K562 (cell line): ENCODE results near the gene STK32C. TPM values are rescaled to one million over a fixed set of nuclear protein-coding genes. Genes with fewer than 3 reads are reported as not detected.

Experiments
- ATAC-seq: fragments of 200-7000 bp; cut with Tn5 transposase; 3 replicates; pipeline ENCODE4 v1.9.1; 2020; ENCODE audit warnings: moderate library complexity
- BruUV-seq: library from RNA; stranded (reverse); fragments of 400-500 nt; replicated peaks from 2 replicates; lab custom pipeline; 2021; lab: Mats Ljungman, UMichigan
- CTCF ChIA-PET: fragments of 300-600 bp; formaldehyde crosslinking; extraction: SDS; loops from one replicate; lab custom pipeline; 2021; ENCODE audit warnings: low intra/inter-chr PET ratio; lab: Yijun Ruan, JAX
- POLR2A ChIA-PET: fragments of 300-600, 350-650 bp; sonication (Branson Sonifier 250); formaldehyde crosslinking; extraction: SDS; loops from one replicate; lab custom pipeline; 2021; ENCODE audit warnings: antibody characterized with exemption, inconsistent platforms; lab: Yijun Ruan, JAX
- DNase-seq, 4 experiments: peaks; one replicate each; pipeline versions ENCODE4 v3.0.0 to v3.0.0-alpha.2; 2011 to 2018; ENCODE audit warnings: low spot score in 3 of 4, mixed read lengths in 3 of 4; ENCODE audit errors: extremely low read depth in 1 of 4
- FAIRE-seq: peaks from 2 replicates; lab custom pipeline; 2011; peaks lifted over from hg19 to GRCh38; lab: Jason Lieb, UNC
- H2AFZ ChIP-seq: 2 replicates; pipeline ENCODE4 v1.6.0; 2011; ENCODE audit warnings: low read depth, low read length, control low read depth, inconsistent platforms
- H3K27ac ChIP-seq: fragments of 200-600 bp; 3 replicates; pipeline ENCODE4 v1.8.0; 2011; ENCODE audit warnings: low read depth, mild to moderate bottlenecking, control low read depth, inconsistent platforms, low read length, moderate library complexity, mixed read lengths; ENCODE audit errors: extremely low read depth
- H3K27me3 ChIP-seq, 2 experiments: fragments of 300-600 bp in 1 of 2; 2 replicates in 1 of 2; 3 replicates in 1 of 2; pipeline versions ENCODE4 v1.6.0 to v1.8.0; 2011; ENCODE audit warnings: inconsistent platforms in 2 of 2, low read length in 2 of 2, mild to moderate bottlenecking in 1 of 2, mixed read lengths in 1 of 2, moderate library complexity in 1 of 2; ENCODE audit not compliant: control insufficient read depth in 2 of 2, insufficient read depth in 2 of 2
- H3K36me3 ChIP-seq: fragments of 300-600 bp; 3 replicates; pipeline ENCODE4 v1.8.0; 2011; ENCODE audit warnings: mild to moderate bottlenecking, low read length, inconsistent platforms; ENCODE audit not compliant: control insufficient read depth, insufficient read depth
- H3K4me1 ChIP-seq, 2 experiments: fragments of 200-600 bp in 1 of 2; replicated peaks in 1 of 2; 2 replicates in 1 of 2; 3 replicates in 1 of 2; pipeline versions ENCODE4 v1.5.1 to v1.8.0; 2011; ENCODE audit warnings: inconsistent platforms in 2 of 2, low read length in 2 of 2, mild to moderate bottlenecking in 1 of 2, mixed read lengths in 1 of 2, moderate library complexity in 1 of 2; ENCODE audit not compliant: control insufficient read depth in 2 of 2, insufficient read depth in 2 of 2
- H3K4me2 ChIP-seq: 2 replicates; pipeline ENCODE4 v1.6.1; 2011; ENCODE audit warnings: low read length, control low read depth, inconsistent platforms, mixed read lengths; ENCODE audit not compliant: insufficient read depth
- H3K4me3 ChIP-seq: fragments of 200-600 bp; sonication (generic), shearing (Covaris generic); 2 replicates; pipeline ENCODE4 v1.5.1; 2016; ENCODE audit warnings: control low read depth, inconsistent platforms
- H3K79me2 ChIP-seq: fragments of 200-600 bp; 3 replicates; pipeline ENCODE4 v1.8.0; 2011; ENCODE audit warnings: low read length, inconsistent platforms; ENCODE audit not compliant: control insufficient read depth, insufficient read depth
- H3K9ac ChIP-seq, 2 experiments: 2 replicates each; pipeline versions ENCODE4 v1.6.0 to v1.6.1; 2011; ENCODE audit warnings: low read depth in 2 of 2, low read length in 2 of 2, control low read depth in 1 of 2, inconsistent platforms in 1 of 2, mild to moderate bottlenecking in 1 of 2, mixed read lengths in 1 of 2; ENCODE audit not compliant: insufficient read depth in 1 of 2
- H3K9me1 ChIP-seq: one replicate; pipeline ENCODE4 v1.6.0; 2011; ENCODE audit warnings: inconsistent platforms, mild to moderate bottlenecking, low read length, moderate library complexity; ENCODE audit not compliant: control insufficient read depth, insufficient read depth
- H3K9me3 ChIP-seq: replicated peaks from 2 replicates; pipeline ENCODE4 v1.5.1; 2011; ENCODE audit warnings: low read depth, low read length, inconsistent platforms; ENCODE audit not compliant: control insufficient read depth, insufficient read depth
- H4K20me1 ChIP-seq: replicated peaks from 2 replicates; pipeline ENCODE4 v1.6.1; 2011; ENCODE audit warnings: low read length, inconsistent platforms, mixed read lengths; ENCODE audit not compliant: control insufficient read depth, insufficient read depth
- ARID2 ChIP-seq: fragments of 450-650 bp; IDR thresholded peaks from 2 replicates; pipeline ENCODE4 v1.6.1; 2017; ENCODE audit warnings: antibody characterized with exemption, mild to moderate bottlenecking
- CBFB ChIP-seq: sonication (generic); formaldehyde crosslinking; IDR thresholded peaks from 2 replicates; pipeline ENCODE4 v1.4.0; 2020; ENCODE audit warnings: mild to moderate bottlenecking, missing genetic modification reagents
- CTCFL ChIP-seq: IDR thresholded peaks from 2 replicates; pipeline ENCODE4 v1.6.1; 2011; ENCODE audit warnings: borderline replicate concordance, low read depth, mild to moderate bottlenecking, moderate library complexity, low read length; ENCODE audit not compliant: insufficient read depth, poor library complexity, severe bottlenecking
- ELF4 ChIP-seq: fragments of 450-650 bp; formaldehyde crosslinking; IDR thresholded peaks from 2 replicates; pipeline ENCODE4 v1.4.0; 2022; ENCODE audit warnings: missing genetic modification characterization
- GABPB1 ChIP-seq: sonication (generic); formaldehyde crosslinking; IDR thresholded peaks from 2 replicates; pipeline ENCODE4 v1.8.0; 2022; ENCODE audit warnings: mild to moderate bottlenecking, missing genetic modification reagents
- HMGN3 ChIP-seq: IDR thresholded peaks from 2 replicates; pipeline ENCODE4 v1.6.1; 2011; ENCODE audit warnings: borderline replicate concordance, low read depth, mild to moderate bottlenecking, mixed read lengths, low read length; ENCODE audit not compliant: insufficient read length; ENCODE audit errors: extremely low read depth
- LEF1 ChIP-seq: fragments of 450-650 bp; IDR thresholded peaks from 2 replicates; pipeline ENCODE4 v1.6.1; 2016; ENCODE audit warnings: mild to moderate bottlenecking
- PCBP1 ChIP-seq: fragments of 200-400 bp; formaldehyde crosslinking; IDR thresholded peaks from 2 replicates; pipeline ENCODE4 v1.6.1; 2018; ENCODE audit warnings: mild to moderate bottlenecking, low read depth, low read length; ENCODE audit not compliant: poor library complexity, severe bottlenecking
- RAD21 ChIP-seq, 2 experiments: fragments of 250-450 bp in 1 of 2; fragments of 450-650 bp in 1 of 2; sonication (Bioruptor Pico) in 1 of 2; formaldehyde crosslinking in 1 of 2; IDR thresholded peaks in 1 of 2; conservative IDR thresholded peaks in 1 of 2; 2 replicates each; pipeline versions ENCODE4 v1.4.0 to v1.8.0; 2020 to 2022; ENCODE audit warnings: mild to moderate bottlenecking in 2 of 2, moderate library complexity in 1 of 2
- RBBP5 ChIP-seq: fragments of 200-600 bp; sonication (generic); IDR thresholded peaks from 2 replicates; pipeline ENCODE4 v1.6.1; 2012; ENCODE audit warnings: borderline replicate concordance, mild to moderate bottlenecking, low read length, control low read depth, inconsistent platforms; ENCODE audit not compliant: insufficient read depth, poor library complexity, severe bottlenecking
- SMC3 ChIP-seq: conservative IDR thresholded peaks from 2 replicates; pipeline ENCODE4 v1.6.1; 2011; ENCODE audit warnings: low read depth, low read length, improper control_type of control experiment; ENCODE audit not compliant: insufficient read depth
- SRF ChIP-seq, 2 experiments: fragments of 250-450, 450-650 bp in 1 of 2; sonication (Bioruptor Pico) in 1 of 2; sonication (generic) in 1 of 2; formaldehyde crosslinking; IDR thresholded peaks; 2 replicates each; pipeline versions ENCODE4 v1.5.0 to v1.5.1; 2020 to 2022; ENCODE audit warnings: mild to moderate bottlenecking in 1 of 2, missing genetic modification reagents in 1 of 2
- ZBTB8A ChIP-seq: fragments of 450-650 bp; IDR thresholded peaks from 2 replicates; pipeline ENCODE4 v1.6.1; 2018; ENCODE audit warnings: mild to moderate bottlenecking, moderate library complexity; ENCODE audit not compliant: partially characterized antibody
- WGBS: fragments of 100-300 bp; shearing (Covaris generic); methylation state at CpG from one replicate; pipeline ENCODE4 v1.1.6; 2016; ENCODE audit warnings: low coverage, mixed read lengths; ENCODE audit not compliant: insufficient coverage; ENCODE audit errors: missing lambda C conversion rate; 5-methylcytosine and 5-hydroxymethylcytosine counted together
- in situ Hi-C: fragments of 300-500 bp; cut with MboI; formaldehyde crosslinking; loops from 4 replicates; pipeline ENCODE4 v1.15.0; 2018; ENCODE audit warnings: inconsistent platforms, mixed read lengths
- intact Hi-C: fragments of 100-400 bp; cut with micrococcal nuclease; formaldehyde crosslinking; loops from 2 replicates; pipeline ENCODE4 v1.14.2; 2022
- polyA plus RNA-seq, 8 experiments: library from polyadenylated mRNA; depleted of rRNA in 4 of 8; stranded (reverse) in 5 of 8; unstranded in 3 of 8; fragments of >200 nt; fragmentation: Nextera tagmentation in 2 of 8; fragmentation: Illumina TruSeq in 1 of 8; extraction: Ambion mirVana in 2 of 8; extraction: Trizol in 1 of 8; gene quantifications; 2 replicates each; pipeline versions ENCODE4 v1.2.1 to v1.2.3, GENCODE V29; 2011 to 2014; ENCODE audit warnings: inconsistent platforms in 1 of 8, missing spikeins in 1 of 8
- total RNA-seq, 7 experiments: library from RNA; depleted of rRNA in 6 of 7; stranded (reverse); fragments of >200 nt in 6 of 7; fragmentation: Illumina TruSeq in 2 of 7; extraction: Trizol in 2 of 7; gene quantifications; 2 replicates each; pipeline versions ENCODE4 v1.2.1 to v1.2.3, GENCODE V29; 2011 to 2021; ENCODE audit warnings: low replicate concordance in 1 of 7
- TF ChIP-seq, protein P1 (sequence below): sonication (generic); formaldehyde crosslinking; IDR thresholded peaks from 2 replicates; pipeline ENCODE4 v1.8.1; 2023; ENCODE audit warnings: mild to moderate bottlenecking, missing genetic modification reagents

STK32C gene
- total and polyA plus RNA-seq, 9 of the 15 experiments (the other 6 are each of a cell fraction or from before 2014, with no cell fraction given) = 1.5 to 20.9 (median 6.5) TPM

DNA sequence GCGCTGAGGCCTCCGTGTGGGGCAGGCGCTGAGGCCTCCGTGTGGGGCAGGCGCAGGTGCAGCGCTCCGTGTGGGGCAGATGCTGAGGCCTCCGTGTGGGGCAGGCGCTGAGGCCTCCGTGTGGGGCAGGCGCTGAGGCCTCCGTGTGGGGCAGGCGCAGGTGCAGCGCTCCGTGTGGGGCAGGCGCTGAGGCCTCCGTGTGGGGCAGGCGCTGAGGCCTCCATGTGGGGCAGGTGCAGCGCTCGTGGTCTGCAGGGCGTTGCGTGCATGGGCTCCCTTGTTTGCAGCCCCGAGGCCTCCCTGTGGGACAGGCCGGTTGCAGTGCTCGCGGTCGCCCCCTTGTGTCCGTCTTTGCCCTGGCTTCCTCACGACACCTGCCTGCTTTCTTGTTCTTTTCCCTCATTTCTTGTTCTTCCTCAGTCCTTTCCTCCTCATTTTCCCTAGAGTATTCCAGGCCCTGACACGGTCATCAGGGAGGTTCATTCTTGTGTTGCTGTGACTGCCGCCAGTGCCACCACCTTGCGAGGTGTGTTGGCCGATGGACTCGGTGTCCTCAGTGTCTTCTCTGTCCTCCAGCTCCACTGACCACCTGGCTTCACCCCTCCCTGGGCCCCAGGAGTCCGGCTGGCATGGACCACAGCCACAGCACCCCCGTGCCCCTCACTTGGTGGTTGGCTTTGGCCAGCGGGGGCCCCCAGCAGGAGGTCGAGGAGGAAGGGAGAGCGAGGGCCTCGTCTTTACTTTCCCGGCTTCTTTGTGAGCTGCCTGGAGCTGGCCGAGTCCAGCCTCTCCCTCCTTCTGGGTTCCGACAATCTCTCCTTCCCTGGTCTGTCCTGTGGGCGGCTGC lies 44.9 kb upstream of the STK32C start (continued):
- TF ChIP-seq, protein P1, sequence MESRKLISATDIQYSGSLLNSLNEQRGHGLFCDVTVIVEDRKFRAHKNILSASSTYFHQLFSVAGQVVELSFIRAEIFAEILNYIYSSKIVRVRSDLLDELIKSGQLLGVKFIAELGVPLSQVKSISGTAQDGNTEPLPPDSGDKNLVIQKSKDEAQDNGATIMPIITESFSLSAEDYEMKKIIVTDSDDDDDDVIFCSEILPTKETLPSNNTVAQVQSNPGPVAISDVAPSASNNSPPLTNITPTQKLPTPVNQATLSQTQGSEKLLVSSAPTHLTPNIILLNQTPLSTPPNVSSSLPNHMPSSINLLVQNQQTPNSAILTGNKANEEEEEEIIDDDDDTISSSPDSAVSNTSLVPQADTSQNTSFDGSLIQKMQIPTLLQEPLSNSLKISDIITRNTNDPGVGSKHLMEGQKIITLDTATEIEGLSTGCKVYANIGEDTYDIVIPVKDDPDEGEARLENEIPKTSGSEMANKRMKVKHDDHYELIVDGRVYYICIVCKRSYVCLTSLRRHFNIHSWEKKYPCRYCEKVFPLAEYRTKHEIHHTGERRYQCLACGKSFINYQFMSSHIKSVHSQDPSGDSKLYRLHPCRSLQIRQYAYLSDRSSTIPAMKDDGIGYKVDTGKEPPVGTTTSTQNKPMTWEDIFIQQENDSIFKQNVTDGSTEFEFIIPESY (CRISPR knock-in tag) = 0 out of 2 replicates have a peak, but pooled peaks have one; percentile 29
- peak; percentile 68 for TF ChIP-seq SMC3
- TF ChIP-seq RAD21 (CRISPR knock-in tag; conservative IDR thresholded peaks at IDR 0.05 in 1 of 2, IDR thresholded peaks at IDR 0.05 in 1 of 2) = peak; percentile 45 to 72
- TF ChIP-seq, all 486 proteins: peak for 9; not testable (repeated sequence) for 477

- Histone ChIP-seq H3K9me3 (no peaks in the 10 kb centered on the region), H3K36me3 (no peaks in the 10 kb centered on the region), H2AFZ (no peak overlapping the region), H3K27ac (no peak overlapping the region), H3K4me2 (no peak overlapping the region), H4K20me1 (no peaks in the 10 kb centered on the region), H3K79me2 (no peaks in the 10 kb centered on the region), H3K4me1 (peaks cover 0 to 28% of the 10 kb centered on the region in 2 experiments; a peak in 2 of 5 replicates), H3K9ac (no peak overlapping the region), H3K4me3 (no peak overlapping the region), H3K27me3 (no peaks in the 10 kb centered on the region; a peak in 1 of 5 replicates), H3K9me1 (no peaks in the 10 kb centered on the region)
- DNase-seq (no peak), ATAC-seq (no peak), FAIRE-seq (no peak)
- WGBS = 51% methylated on average over 13 of the region's 25 CpGs
- TF ChIP-seq ZBTB8A (no peak), SRF (CRISPR knock-in tag; IDR thresholded peaks at IDR 0.05) (no peak), ELF4 (CRISPR knock-in tag) (no peak), CTCFL (no peak), LEF1 (no peak), ARID2 (no peak), PCBP1 (no peak), HMGN3 (no peak), GABPB1 (no peak), CBFB (no peak), RBBP5 (no peak)
- ChIA-PET CTCF (no interaction called here), POLR2A (interaction anchor here (0.7 kb wide), 1 partner anchor 33 kb away, joined by 3 read pairs; no protein-coding TSS in a partner anchor)
- intact Hi-C loops (loop anchor here (1.0 kb wide), 1 partner anchor 128 kb away; no protein-coding TSS in a partner anchor), in situ Hi-C loops (no loop called here)
- no TSS peak for BruUV-seq
Measured at GRCh38 chr10:132351611-132352010, 43.9 kb upstream of the STK32C start.
